HG03520 (cell line): ENCODE results near the gene EFCAB13.
"Not testable (repeated sequence)": the region's sequence is repeated elsewhere in the genome, so short reads cannot be mapped to it uniquely, and the experiment has no call there.

Experiments used
- ATAC-seq: cut with Tn5 transposase; IDR thresholded peaks from one replicate; pipeline ENCODE4 v1.9.1; 2021; ENCODE audit warnings: mild to moderate bottlenecking, moderate library complexity; ENCODE audit not compliant: unreplicated experiment

EFCAB13 gene

DNA sequence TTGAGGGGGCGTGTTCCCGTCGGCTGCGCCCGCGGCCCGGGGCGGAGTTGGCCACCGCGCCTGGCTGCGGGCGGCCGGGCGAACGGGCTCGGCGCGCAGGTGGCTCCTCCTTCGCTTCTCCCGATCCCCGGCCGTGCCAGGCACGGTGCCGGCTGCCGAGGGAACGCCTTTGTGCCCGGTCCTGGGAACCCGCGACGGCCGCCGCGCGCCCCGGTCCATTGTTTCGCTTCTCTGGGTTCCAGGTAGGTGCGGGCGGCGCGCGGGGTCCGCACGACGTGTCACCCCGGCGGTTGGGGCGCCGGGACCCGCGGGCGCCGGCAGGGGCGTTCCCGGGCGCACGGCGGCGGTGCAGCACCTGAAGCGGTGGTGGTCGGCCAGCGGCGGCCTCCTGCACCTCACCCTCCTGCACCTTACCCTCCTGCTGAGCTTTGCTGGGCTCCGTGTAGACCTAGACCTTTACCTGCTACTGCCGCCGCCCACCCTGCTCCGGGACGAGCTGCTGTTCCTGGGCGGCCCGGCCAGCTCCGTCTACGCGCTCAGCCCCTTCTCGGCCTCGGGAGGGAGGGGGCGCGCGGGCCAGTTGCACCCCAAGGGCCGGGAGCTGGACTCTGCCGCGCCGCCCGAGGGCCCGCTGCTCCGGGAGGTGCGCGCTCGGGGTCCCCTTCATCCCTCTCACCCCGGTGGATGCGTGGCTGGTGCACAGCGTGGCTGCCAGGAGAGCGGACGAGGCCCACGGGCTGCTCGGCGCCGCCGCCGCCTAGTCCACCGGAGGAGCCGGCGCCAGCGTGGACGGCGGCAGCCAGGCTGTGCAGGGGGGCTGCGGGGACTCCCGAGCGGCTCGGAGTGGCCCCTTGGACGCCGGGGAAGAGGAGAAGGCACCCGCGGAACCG, 99.9 kb downstream of the EFCAB13 start:
- ATAC-seq, result no peak

DNA sequence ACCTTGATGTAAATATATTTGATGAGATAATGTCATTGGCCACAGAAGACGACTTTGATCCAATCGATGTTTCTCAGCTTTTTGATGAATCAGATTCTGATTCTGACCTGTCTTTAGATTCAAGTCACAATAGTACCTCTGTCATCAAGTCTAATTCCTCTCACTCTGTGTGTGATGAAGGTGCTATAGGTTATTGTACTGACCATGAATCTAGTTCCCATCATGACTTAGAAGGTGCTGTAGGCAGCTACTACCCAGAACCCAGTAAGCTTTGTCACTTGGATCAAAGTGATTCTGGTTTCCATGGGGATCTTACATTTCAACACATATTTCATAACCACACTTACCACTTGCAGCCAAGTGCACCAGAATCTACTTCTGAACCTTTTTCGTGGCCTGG, 101.5 kb downstream of the EFCAB13 start:
- ATAC-seq, result not testable (repeated sequence)

DNA sequence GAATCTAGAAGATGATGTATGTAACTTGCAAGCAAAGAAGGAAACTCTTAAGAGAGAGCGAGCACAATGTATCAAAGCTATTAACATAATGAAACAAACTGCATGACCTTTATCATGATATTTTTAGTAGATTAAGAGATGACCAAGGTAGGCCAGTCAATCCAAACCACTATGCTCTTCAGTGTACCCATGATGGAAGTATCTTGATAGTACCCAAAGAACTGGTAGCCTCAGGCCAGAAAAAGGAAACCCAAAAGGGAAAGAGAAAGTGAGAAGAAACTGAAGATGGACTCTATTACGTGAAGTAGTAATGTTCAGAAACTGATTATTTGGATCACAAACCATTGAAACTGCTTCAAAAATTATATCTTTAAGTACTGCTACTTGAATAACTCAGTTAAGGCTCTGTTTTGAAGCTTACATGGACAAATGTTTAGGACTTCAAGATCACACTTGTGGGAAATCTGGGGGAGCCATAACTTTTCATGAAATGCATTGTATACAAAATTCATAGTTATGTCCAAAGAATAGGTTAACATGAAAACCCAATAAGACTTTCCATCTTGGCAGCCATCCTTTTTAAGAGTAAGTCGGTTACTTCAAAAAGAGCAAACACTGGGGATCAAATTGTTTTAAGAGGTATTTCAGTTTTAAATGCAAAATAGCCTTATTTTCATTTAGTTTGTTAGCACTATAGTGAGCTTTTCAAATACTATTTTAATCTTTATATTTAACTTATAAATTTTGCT, 102.3 kb downstream of the EFCAB13 start:
- not testable (repeated sequence) for ATAC-seq

DNA sequence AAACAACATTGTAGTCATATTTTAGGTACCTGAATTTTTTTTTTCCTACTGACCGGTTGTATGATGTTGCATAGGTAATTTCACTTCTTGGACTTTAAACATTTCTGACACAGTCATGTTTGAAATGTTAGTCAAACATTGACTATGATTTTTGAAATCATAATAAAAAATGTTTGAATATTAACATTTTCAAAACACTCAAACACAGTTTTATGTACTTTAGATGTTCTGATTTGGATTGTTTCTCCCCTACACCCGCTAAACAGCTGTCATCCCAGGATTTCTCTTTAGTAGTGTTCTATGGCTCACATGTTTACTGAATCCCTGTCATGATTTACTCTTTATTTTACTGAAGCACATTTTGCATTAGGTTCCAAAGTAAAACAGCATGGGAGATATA, 104.2 kb downstream of the EFCAB13 start:
- no peak for ATAC-seq

DNA sequence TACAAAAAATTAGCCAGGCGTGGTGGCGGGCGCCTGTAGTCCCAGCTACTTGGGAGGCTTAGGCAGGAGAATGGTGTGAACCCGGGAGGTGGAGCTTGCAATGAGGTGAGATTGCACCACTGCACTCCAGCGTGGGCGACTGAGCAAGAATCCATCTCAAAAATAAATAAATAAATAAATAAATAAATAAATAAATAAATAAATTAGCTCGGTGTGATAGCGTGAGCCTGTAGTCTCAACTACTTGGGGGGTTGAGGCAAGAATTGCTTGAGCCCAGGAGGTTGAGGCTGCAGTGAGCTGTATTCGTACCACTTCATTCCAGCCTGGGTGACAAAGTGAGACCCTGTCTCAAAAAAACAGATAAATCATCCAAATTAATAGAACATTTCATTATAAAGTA, 108.5 kb downstream of the EFCAB13 start:
- ATAC-seq, result not testable (repeated sequence)

DNA sequence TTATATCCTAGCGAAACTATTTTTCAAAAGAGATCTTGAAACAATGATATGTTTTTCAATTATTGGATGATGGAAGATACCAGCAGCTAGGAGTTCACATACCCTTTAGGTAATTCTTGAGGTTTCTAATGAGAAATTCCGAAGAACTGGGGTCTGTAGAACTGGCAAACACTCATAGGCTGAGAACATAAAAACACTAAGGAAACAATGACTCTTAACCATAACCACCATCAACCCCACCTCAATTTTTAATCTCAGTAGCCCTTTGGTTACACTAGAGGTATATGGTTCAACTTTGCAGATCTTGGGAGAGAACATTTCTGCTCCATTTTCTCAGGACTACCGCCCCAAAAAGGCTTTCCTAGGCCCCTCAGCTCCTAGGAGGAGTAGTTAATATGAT, 141.4 kb downstream of the EFCAB13 start:
- no peak for ATAC-seq

DNA sequence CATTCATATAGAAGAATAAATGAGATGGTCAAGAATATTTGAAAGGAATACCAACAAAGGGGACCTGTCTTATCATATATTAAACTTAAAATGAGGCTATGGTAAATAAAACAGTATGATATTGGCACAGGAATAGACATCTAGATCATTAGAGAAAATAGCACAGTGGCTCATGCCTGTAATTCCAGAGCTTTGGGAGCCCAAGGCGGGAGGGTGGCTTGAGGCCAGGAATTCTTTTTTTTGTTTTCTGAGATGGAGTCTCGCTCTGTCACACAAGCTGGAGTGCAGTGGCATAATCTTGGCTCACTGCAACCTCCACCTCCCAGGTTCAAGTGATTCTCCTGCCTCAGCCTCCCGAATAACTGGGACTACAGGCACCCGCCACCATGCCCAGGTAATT, 143.2 kb downstream of the EFCAB13 start:
- ATAC-seq, result not testable (repeated sequence)

DNA sequence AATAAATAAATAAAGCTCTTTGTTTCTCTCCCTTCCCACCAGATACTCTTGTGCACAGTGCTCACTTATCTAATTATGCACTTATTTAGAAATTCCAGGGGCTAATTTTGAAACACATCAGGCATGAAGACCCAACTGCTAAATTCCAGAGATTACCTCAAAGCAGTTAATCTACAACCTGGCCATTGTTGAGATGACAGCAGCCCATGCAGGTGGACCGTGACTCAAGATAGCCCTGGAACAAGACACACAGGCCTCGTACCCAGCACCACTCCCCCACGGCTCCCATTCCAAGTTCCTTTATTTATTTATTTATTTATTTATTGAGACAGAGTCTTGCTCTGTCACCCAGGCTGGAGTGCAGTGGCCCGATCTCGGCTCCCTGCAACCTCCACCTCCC, 147.1 kb downstream of the EFCAB13 start:
- no peak for ATAC-seq

DNA sequence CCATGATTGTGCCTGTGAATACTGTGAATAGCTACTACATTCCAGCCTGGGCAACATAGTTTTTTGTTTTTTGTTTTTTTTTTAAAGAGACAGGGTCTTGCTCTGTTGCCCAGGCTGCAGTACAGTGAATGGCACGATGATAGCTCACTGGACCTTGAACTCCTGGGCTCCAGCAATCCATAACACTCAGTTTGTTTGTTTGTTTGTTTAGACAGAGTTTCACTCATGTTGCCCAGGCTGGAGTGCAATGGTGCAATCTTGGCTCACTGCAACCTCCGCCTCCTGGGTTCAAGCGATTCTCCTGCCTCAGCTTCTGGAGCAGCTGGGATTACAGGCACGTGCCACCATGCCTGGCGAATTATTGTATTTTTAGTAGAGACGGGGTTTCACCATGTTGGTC, 148.3 kb downstream of the EFCAB13 start:
- ATAC-seq, result not testable (repeated sequence)
